Measurements from ENCODE around the gene ACP3.

- TF ChIP-seq CTCF (IDR thresholded peaks at IDR 0.05; ENCODE audit: low read length): no peak
- TF ChIP-seq EZH2 (IDR thresholded peaks at IDR 0.05; ENCODE audit: borderline replicate concordance, low read length): no peak
Measured at GRCh38 chr3:132360717-132361116, 43.5 kb downstream of the ACP3 start.
